ENCODE measurements around the gene MAJIN. TPM values are rescaled to one million over a fixed set of nuclear protein-coding genes. Genes with fewer than 3 reads are reported as not detected.

MAJIN gene
- total RNA-seq, 1 experiment from 2014 or later, result not detected

DNA sequence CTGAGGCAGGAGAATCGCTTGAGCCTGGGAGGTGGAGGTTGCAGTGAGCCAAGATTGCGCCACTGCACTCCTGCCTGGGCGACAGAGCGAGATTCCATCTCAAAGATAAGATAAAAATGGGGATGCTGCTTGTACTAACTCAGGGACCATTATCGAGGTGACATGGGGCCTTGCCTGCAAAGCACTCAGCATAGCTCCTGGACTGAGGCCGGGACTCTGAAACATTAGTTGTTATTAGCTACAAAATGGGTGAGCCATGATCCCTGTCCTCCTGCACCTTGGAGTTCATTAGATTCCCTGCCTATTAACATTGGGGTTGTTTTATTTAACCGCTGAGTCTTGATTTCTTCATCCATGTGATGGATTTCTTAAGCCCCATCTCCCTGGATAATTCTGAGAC, 42.3 kb downstream of the MAJIN start:
- Histone ChIP-seq H3K27me3 (replicated peaks; ENCODE audit: insufficient read depth, low read depth, low read length, poor library complexity) (no peaks in the 10 kb centered on the region), H3K9me3 (ENCODE audit: low read depth, low read length, poor library complexity, severe bottlenecking) (no peaks in the 10 kb centered on the region), H3K4me1 (ENCODE audit: insufficient read depth, low read length, poor library complexity, severe bottlenecking) (peaks cover 5% of the 10 kb centered on the region), H3K27ac (ENCODE audit: low read depth, low read length, poor library complexity, severe bottlenecking) (no peak overlapping the region), H3K4me3 (ENCODE audit: low read depth, low read length, poor library complexity, severe bottlenecking) (no peak overlapping the region), H3K36me3 (ENCODE audit: insufficient read depth, low read length, poor library complexity, severe bottlenecking) (no peaks in the 10 kb centered on the region)
- CTCF ChIA-PET, result no interaction called here
- DNase-seq (ENCODE audit: low spot score), result no peak
- TF ChIP-seq CTCF (conservative IDR thresholded peaks at IDR 0.05; ENCODE audit: low read depth, low read length) (no peak), EZH2 (IDR thresholded peaks at IDR 0.05; ENCODE audit: borderline replicate concordance, low read depth, low read length, poor library complexity, severe bottlenecking) (no peak)
- intact Hi-C loops (cut with micrococcal nuclease; ENCODE audit: unreplicated experiment), result no loop called here
- POLR2A ChIA-PET (ENCODE audit: low non-redundant PET), result no interaction called here
- no TSS peak for BruUV-seq (replicated peaks)

GRCh38 chr11:64928957-64929356, 43.0 kb downstream of the MAJIN start:
- Histone ChIP-seq H3K27me3 (replicated peaks; ENCODE audit: insufficient read depth, low read depth, low read length, poor library complexity) (no peaks in the 10 kb centered on the region), H3K4me1 (ENCODE audit: insufficient read depth, low read length, poor library complexity, severe bottlenecking) (peaks cover 5% of the 10 kb centered on the region), H3K36me3 (ENCODE audit: insufficient read depth, low read length, poor library complexity, severe bottlenecking) (no peaks in the 10 kb centered on the region), H3K9me3 (ENCODE audit: low read depth, low read length, poor library complexity, severe bottlenecking) (no peaks in the 10 kb centered on the region), H3K4me3 (ENCODE audit: low read depth, low read length, poor library complexity, severe bottlenecking) (no peak overlapping the region), H3K27ac (ENCODE audit: low read depth, low read length, poor library complexity, severe bottlenecking) (no peak overlapping the region)
- POLR2A ChIA-PET (ENCODE audit: low non-redundant PET), result no interaction called here
- DNase-seq (ENCODE audit: low spot score), result no peak
- TF ChIP-seq EZH2 (IDR thresholded peaks at IDR 0.05; ENCODE audit: borderline replicate concordance, low read depth, low read length, poor library complexity, severe bottlenecking), result no peak
- TF ChIP-seq CTCF (conservative IDR thresholded peaks at IDR 0.05; ENCODE audit: low read depth, low read length), result no peak
- intact Hi-C loops (cut with micrococcal nuclease; ENCODE audit: unreplicated experiment), result no loop called here
- no TSS peak for BruUV-seq (replicated peaks)
- CTCF ChIA-PET, result no interaction called here

DNA sequence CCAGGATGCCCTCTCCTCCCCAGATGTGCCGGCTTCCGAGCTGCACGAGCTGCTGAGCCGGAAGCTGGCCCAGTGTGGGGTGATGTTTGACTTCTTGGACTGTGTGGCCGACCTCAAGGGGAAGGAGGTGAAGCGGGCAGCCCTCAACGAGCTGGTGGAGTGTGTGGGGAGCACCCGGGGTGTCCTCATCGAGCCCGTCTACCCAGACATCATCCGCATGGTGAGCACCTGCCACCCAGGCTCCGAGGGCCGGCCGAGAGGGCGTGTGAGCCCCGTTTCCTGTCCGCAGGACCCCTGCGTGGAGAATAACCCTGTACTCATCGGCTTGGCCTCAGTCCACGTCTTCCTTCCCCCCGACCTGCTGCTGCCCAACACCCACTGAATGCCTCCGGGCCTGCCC, 45.2 kb downstream of the MAJIN start:
- Histone ChIP-seq H3K4me1 (ENCODE audit: insufficient read depth, low read length, poor library complexity, severe bottlenecking) (peaks cover 8% of the 10 kb centered on the region), H3K36me3 (ENCODE audit: insufficient read depth, low read length, poor library complexity, severe bottlenecking) (no peaks in the 10 kb centered on the region), H3K27me3 (replicated peaks; ENCODE audit: insufficient read depth, low read depth, low read length, poor library complexity) (no peaks in the 10 kb centered on the region), H3K4me3 (ENCODE audit: low read depth, low read length, poor library complexity, severe bottlenecking) (no peak overlapping the region), H3K9me3 (ENCODE audit: low read depth, low read length, poor library complexity, severe bottlenecking) (no peaks in the 10 kb centered on the region), H3K27ac (ENCODE audit: low read depth, low read length, poor library complexity, severe bottlenecking) (no peak overlapping the region)
- TF ChIP-seq EZH2 (IDR thresholded peaks at IDR 0.05; ENCODE audit: borderline replicate concordance, low read depth, low read length, poor library complexity, severe bottlenecking), result no peak
- TF ChIP-seq CTCF (conservative IDR thresholded peaks at IDR 0.05; ENCODE audit: low read depth, low read length), result no peak
- CTCF ChIA-PET, result no interaction called here
- DNase-seq (ENCODE audit: low spot score), result no peak
- POLR2A ChIA-PET (ENCODE audit: low non-redundant PET), result no interaction called here
- intact Hi-C loops (cut with micrococcal nuclease; ENCODE audit: unreplicated experiment), result no loop called here
- no TSS peak for BruUV-seq (replicated peaks)
